Superior temporal gyrus (tissue), 1 donor: Measurements from ENCODE around the gene B3GALT5.
"Not testable (repeated sequence)": the region's sequence is repeated elsewhere in the genome, so short reads cannot be mapped to it uniquely, and the experiment has no call there.

ENCODE experiments used
- DNase-seq: peaks from one replicate; pipeline ENCODE4 v3.0.0-alpha.2; 2016; ENCODE audit errors: extremely low spot score

B3GALT5 gene

DNA sequence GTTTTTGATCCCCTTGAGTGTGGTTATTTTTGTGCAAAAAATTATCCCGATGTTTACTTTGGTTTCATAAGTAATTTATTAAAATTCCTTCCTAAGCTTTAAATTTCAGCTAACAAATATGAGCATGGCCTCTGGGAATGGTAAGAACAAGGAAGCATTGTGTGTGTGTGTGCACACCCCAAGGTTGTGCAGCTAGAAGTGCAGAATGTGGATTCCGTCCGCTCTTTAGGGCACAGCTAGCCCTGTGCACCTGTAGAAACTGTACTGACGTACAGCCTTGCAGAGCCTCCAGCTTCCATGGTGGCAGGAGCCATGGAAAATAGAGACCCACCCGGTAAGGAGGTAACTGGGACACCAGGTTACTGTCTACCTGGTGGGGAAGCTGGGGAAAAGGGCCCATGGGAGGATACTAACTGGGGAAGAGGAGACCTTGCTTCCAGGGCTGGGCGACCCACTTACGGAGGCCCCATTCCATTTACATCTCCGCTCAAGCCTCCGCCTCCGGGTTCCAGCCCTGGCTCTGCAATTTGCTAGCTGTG, 54.7 kb downstream of the B3GALT5 start:
- no peak for DNase-seq

DNA sequence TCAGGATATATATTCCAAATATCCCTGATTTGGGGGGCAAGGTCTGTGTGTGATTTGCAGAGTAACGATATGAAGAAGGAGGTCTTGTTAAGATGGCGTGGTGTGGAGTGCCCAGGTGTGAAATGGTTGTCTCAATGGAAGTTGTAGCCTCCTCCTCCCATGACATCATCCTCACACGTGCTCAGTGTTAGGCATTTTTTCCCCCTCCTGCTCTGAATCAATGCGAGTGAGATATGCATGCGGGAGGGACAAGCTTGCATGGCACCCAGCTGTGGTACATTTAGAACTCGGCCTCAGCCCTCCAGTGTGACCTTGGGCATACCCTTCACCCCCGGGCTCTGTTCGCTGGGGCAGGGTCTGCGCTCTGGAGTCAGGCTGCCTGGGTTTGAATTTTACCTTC, 55.6 kb downstream of the B3GALT5 start:
- no peak for DNase-seq

DNA sequence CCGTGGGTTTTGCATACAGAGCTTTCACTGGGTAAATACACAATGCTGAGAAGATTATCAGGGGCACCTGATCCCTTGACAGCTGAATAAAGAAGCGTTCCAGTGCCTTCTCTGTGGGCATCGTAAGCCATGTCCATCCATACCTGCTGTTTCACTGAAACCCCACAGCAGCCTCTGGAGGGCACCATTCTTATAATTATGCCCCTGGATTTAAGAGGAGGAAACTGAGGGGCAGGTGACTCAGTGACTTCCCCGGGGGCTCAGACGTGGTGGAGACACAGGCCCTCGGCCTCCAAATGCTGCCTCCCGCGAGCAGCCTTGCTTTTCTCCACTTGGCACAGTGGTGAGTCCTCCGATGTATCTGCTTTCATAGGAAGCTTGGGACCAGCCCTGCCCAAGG, 56.7 kb downstream of the B3GALT5 start:
- DNase-seq: no peak

DNA sequence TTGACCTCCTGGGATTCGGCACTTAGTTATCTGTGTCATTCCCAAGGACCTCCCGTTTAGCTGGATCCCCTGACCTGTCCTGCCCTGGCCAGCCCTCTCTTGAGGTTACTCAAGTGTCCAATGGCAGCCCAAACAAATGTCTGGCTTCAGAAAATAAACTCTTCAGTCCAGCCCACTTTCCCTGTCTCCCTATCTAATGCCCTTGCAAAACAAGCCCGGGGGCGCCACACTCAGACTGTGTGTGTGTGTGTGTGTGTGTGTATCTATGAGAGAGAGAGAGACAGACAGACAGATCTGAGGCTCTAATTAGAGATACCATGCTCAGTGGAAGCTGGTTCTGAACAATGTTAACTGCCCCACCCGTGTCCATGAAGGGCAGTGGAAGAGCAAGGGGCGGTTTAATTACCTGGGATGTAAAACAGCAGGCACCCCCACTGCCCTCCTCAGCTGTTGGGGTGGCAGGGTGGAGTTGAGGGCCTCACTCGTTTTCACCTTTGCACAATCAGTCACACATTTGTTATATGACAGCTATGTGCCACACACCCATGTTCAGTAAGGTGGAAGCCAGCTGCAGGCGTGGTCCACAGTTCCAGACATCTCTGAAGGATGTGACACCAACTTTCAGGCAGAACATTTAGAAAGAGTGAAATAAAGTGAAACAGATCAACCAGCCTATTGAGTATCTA, 57.4 kb downstream of the B3GALT5 start:
- no peak for DNase-seq

DNA sequence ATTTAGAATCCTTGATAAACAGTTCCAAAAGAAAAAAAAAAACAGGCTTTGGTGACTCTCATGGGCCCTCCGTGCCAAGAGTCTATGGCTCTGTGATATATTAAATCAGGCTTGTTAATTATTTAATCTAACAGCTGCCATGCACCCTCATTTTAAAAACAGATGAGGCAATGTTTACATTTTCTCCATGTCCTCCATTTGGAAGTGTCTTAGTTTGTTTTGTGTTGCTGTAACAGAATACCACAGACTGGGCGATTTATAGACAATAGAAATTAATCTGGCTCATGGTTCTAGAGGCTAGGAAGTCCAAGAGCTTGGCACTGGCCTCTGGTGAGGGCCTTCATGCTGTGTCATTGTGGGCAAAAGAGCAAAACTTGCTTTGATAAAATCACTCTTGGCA, 58.0 kb downstream of the B3GALT5 start:
- no peak for DNase-seq

DNA sequence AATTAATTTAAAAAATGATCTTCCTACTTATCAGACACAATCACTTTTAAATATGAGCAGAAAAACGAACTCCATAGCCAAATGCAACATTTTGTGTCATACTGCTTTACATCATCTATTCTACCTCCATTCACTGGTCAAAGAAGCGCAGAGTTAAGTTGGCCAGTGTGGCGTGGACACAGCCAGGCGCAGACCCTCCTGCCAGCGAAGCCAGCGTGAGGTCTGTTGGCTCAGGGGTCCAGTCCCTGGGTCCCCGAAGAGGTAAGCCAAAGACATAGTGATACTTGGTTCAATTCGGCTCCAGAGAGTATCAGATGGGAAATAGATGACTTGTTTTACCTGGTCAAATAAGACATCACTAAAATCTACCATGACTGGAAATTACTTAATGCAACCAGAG, 59.2 kb downstream of the B3GALT5 start:
- DNase-seq: no peak

DNA sequence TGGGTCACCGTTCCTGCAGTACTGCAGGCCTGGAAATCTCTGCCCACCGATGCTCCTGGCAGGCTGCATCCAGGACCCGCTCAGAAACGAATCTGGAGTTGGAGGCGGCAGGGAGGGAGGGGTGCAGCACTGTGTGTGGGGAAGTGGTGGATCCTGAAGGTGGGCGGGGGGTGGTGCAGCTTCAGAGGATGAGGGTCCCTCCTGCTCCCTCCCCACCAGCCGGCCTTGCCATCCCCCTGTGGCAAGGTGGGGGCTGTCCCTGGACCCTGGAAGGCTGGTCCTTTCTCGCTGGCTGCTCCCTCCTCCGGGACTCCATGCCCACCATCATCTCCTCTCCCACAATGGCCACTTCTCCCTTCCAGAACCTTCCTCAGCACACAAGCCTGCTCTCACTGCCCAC, 60.4 kb downstream of the B3GALT5 start:
- no peak for DNase-seq

DNA sequence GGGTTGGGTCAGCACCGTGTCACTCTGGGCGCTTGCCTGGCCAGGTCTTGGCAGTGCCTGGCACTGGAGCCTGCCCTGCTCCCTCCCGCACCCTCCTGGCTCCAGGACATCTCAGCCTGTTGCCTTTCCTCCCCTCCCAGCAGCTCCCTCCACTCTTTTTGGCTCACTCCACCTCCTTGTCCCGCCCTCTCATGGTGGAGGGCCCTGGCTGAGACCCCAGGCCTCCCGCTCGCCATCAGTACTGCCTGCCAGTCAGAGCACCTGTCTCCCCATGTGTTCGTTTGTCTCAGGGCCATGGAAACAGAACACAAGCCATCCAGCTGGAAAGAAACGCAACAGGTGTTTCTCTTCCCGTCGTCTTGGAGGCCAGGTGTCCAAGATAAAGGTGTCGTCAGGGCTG, 61.0 kb downstream of the B3GALT5 start:
- DNase-seq: no peak

DNA sequence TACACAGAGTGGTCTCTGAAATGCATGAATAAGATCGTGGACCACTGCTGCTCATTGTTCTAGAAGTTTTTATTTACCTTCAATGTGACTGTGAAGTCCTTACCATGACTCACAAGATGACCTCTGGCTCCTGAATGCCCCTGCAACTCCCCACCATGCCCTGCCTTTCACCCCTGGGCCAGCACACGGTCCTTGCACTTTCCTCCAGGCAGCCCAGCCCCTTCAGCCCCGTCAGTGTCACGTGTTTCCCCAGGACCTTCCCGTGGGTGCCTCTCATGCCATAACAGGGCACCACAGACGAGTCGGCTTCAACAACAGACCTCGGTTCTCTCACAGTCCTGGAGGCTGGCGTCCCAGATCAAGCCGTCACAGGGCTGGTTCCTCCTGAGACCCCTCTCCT, 62.1 kb downstream of the B3GALT5 start:
- DNase-seq: no peak

DNA sequence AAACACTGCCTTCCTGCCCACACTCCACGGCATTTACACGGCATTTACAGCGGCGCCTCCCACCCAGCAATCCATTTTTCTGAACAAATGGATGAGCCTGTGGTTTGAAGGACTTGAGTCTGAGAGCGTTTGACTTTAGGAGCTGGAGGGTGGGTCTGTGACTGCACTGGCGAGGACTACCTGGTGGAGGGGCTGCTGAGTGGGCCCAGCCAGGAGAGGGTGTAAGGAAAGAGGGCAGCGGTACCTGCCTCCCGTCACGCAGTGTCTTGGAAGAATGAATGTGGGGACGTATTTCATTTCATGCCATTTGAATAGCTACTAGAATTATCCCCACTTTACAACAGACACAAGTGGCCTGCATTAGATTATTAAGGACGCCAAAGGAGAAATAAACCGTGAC, 62.9 kb downstream of the B3GALT5 start:
- DNase-seq: no peak

DNA sequence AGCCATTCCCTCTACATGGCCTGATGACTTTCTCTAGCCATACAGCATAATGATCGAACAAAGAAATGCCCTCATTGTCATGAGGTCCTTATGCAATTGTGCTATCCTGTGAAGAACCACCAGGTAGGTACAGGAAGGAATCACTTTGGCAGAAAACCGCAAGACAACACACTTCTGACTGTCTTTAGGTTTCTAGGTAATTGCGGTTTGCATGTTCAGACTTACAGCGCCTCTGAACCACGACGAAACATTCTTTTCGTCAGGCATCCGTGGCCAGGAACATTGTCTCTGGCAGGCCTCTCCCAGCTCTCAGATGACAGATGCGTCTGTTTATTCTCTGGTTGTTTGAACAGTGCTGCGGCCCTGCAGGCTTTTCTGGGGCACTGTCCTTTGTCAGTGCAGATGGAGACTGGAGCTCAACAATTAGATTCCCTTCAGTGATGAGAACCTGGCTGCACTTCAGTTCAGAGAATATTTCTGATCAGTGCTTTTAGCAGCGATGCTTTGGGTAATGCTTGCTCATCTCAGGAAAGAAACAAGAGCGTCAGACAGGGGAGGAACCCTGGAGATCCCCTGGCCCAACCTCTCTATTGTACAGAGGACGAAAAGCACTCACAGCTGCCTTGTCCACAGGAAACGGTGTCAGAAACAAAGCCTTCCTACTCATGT, 63.4 kb downstream of the B3GALT5 start:
- no peak for DNase-seq

DNA sequence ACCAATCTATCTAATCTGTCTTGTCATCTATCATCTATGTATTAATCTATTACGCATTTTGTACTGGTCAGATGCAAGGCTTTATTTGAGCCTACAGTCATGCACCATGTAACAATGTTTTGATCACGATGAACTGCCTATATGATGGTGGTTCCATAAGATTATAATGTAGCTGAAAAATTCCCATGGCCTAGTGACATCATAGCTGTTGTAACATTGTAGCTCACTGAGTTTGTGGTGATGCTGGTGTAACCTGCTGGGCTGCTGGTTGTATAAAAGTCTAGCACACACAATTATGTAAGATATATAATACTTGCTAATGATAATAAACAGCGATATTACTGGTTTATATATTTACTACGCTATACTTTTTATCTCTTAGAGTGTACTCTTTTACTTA, 67.5 kb downstream of the B3GALT5 start:
- no peak for DNase-seq

DNA sequence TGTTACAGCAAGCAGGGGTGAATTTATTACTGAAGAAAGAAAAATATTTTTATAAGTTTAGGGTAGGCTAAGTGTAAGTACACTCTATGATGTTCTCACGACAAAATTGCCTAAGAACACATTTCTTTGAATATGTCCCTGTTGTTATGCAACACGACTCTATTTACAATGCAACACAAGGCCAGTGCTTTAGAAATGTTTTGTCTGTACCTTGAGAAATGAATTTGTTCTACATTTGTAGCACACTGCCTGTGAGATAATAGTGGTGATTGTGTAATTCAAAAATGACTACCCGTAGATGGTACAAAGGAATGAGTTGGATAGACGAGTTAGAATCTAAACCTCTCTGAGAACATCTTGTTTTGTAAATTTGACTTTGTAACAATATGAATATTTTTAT, 68.5 kb downstream of the B3GALT5 start:
- no peak for DNase-seq

DNA sequence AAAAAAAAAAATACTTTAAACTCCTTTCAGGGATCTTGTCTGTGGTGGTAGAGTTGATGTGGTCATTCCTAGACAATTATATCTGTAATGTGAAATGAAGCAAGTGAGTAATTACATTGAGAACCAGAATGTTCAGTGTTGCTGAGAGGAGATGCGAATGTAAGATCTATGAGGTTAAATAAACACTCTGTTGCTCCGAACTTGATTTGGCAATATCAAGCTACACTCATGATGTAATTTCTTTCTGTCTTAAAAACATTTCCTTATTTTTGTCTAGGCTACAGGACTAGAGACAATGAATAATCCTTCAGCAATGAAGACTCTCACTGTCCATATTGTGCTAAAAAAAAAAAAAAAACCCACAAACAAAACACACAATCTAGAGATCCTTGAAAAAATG, 69.1 kb downstream of the B3GALT5 start:
- no peak for DNase-seq

DNA sequence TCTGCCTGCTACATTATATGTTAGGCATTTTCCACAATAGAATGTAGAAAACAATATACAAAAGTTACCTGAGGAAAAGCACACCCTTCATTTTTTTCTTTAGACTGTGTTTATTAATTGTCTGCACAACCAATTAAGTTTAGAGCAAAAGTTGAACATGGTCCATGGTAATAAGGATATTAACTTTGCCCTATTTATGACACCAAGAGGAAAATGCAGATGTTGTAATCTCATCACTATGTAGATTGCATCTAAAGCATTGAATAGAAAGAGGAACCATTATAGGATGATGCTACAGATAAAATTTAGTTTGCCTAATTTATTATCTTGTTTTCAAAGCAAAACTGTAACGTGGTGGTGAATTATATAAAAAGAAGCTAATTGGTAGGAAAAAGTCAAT, 72.5 kb downstream of the B3GALT5 start:
- no peak for DNase-seq

DNA sequence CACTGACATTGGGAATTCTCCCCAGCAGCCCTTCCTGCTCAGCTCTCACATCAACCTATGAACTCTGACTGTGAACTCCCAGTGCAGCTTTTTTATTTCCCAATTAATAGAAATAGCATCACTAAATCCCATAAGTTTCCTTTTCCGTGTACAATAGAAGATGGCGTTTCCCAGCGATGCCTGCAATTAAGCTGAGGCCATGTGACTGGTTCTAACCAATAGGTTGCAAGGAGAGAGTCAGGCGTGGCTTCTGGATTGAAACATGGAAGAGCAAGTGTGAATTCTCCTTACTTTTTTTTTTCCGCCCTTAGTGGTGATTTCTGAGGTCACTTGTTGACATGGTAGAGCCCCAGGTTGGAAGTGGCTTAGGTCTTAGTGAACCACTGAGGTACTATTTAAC, 73.3 kb downstream of the B3GALT5 start:
- DNase-seq: no peak

DNA sequence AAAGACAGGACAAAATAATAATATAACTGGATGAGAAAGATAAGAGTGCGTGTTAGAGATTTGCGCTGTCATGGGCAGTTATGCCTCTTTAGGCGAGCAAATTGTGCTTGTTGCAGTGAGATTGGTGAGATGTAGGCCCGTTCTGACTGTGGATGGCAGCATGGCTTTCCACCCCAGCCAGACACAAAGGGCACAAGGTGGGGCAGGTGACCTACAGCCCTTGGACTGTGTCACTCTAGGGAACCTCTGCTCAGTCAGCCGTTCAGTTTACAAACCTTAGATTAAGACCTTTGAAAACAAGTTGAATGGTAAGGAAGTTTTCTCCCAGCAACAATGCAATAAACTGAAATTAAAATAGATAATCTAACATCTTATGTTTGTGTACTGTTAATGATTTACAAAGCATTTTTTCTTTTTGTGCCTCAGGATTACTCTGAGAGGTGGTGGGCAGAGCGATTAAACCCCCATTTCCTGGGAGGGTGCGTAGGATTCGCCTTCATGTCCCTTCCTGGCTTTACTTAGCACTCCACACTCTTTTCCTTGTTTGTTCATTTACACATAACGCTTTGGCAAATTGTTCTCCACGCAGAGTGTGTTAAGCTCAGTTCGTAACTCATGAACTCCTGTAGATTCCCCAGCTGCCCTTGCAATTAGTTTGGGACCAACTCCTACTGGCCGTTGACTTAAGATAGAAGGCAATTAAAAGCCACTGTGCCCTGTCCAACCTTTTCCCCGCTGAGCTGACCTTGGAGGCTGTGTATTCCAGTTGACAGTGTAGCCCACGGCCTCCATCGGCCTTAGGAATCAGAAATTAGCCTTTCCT, 74.1 kb downstream of the B3GALT5 start:
- no peak for DNase-seq

DNA sequence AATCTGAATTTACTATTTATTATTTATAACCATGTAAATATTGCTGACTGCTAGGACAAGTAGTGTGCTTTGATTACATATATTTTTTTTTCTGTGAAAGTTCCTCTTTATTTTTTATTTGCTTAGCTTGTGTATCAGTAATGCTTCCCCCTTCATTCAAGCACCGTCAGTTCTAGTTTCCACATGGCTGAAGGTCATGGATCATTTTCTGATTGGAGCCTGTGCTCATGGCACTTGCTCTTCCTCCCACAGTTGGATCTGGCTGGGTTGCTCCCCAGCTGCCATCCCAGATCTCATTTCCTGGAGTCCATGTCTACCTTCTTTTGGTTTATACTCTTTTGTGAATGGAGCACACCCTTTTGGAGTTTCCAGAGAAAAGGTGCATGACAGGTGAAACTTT, 75.3 kb downstream of the B3GALT5 start:
- DNase-seq: no peak

DNA sequence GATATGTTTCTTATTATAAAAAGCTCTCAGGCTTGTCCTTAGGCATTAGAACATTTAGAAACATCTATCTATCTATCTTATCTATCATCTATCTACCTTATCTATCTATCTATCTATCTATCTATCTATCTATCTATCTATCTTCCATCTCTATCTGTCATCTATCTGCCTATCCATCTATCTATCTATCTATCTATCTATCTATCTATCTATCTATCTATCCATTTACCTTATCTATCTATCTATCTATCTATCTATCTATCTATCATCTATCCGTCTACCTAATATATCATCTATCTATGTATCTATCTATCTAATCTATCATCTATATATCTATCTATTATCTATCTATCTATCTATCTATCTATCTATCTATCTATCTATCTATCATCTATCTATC, 77.1 kb downstream of the B3GALT5 start:
- not testable (repeated sequence) for DNase-seq

DNA sequence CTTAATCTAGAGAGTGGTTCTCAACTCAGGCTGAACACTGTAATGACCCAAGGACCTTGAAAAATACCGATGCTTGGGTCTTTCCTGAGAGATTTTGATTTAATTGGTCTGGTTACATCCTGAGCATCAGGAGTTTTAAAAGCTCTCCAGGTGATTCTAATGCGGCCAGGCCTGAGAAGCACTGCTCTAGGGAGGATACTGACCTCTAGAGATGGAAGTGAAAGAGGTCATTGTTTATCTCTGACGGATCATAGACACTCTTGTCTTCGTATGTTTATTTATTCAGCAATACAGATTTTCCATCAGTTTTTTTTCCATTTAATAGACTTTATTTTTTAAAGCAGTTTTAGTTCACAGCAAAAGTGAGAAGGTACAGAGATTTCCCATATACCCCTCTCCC, 77.7 kb downstream of the B3GALT5 start:
- no peak for DNase-seq

DNA sequence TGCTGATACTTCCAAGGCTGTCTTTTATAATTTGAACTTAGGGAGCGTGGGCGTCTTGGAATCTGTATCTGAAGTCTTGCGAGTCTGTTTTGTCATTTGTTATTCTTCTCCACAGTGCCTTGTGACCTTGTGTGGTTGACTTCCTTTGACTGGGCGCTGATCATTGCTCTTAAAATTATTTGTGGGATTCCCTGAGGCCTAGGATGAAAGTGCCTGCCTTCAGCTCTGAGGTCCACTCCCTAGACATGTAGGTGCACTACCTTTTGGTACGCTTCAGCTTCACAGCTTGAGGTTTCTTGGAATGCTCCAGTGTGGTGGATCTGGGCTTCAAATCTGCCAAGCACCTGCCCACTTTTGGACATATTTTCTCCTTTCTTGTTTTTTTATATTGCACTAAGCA, 82.0 kb downstream of the B3GALT5 start:
- DNase-seq: no peak

DNA sequence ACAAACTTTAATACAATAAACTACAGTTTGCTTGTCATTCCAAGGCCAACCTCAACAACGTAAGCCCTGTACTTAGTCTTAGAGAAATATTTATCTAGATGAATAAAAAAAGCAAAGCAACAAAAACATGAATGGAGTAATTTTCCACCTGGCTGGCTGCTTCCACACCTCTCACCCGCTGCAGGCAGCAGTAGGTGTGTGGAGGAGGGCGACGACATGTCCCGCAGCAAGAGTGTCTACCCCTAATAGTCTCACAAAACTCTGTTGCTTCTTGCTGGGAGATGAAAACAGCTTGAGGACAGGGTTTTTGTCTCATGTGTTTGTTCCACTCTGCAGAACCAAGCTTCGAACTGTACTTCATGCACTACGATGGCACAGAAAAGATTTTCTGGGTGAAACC, 83.5 kb downstream of the B3GALT5 start:
- DNase-seq: no peak

DNA sequence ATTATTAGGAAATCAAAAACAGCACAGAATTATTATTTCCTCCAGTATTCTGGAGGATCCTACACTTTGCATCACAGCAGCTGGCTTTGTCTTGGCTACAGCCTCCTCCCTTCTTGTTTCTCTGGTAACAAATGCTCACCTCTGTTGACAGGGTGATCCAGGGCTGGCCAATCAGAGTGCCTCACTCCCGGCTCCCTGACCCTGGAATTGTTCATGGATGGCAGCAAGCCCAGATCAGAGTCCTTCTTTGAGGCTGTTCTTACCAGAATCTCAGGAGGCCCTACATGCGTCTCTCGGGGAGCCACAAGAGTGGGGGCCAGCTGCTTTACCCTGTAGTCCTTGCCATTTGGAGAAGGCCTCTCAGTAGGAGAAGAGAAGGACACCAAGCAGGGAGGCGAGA, 83.9 kb downstream of the B3GALT5 start:
- DNase-seq: no peak
